Spleen (tissue), 7 donors: ENCODE results near the gene RTL10.

Experiments used
- CTCF ChIP-seq, 11 experiments: fragments of 200-600 bp in 7 of 11; fragments of 450-650 bp in 4 of 11; sonication (generic) in 4 of 11; IDR thresholded peaks in 8 of 11; conservative IDR thresholded peaks in 3 of 11; 1 replicate in 7 of 11; 2 replicates in 4 of 11; pipeline versions ENCODE4 v1.4.0 to v1.8.0; 2016 to 2021; ENCODE audit warnings: antibody characterized with exemption in 11 of 11, inconsistent platforms in 4 of 11, mild to moderate bottlenecking in 1 of 11
- POLR2A ChIP-seq, 3 donors: fragments of 450-650 bp; IDR thresholded peaks; one replicate each; pipeline ENCODE4 v1.5.1; 2017; ENCODE audit warnings: antibody characterized with exemption in 3 of 3, mild to moderate bottlenecking in 1 of 3
- donor health status: DM: no; HTN: no; CAD: no; lungs with moderate emphysema.
- donor health status: DM: no; HTN: no; CAD: no.
- donor health status: DM: no; HTN: no; CAD: no.

- no peak for TF ChIP-seq POLR2A (IDR thresholded peaks at IDR 0.05)
- TF ChIP-seq CTCF (IDR thresholded peaks at IDR 0.05 in 8 of 11, conservative IDR thresholded peaks at IDR 0.05 in 3 of 11) = peak in 1 of 11 experiments; percentile 18
These were observed 36.9 kb upstream of the RTL10 start for GRCh38 chr22:19891317-19892256.
